Parathyroid adenoma (tissue), 2 donors: ENCODE measurements around the gene PRELP.

ENCODE experiments used
- H2AFZ ChIP-seq: fragments of 300-600 bp; sonication (generic); one replicate; pipeline ENCODE4 v1.7.0; 2017; ENCODE audit warnings: antibody characterized with exemption, mild to moderate bottlenecking
- H3K27ac ChIP-seq: fragments of 300-600 bp; sonication (generic); one replicate; pipeline ENCODE4 v1.7.0; 2017
- H3K27me3 ChIP-seq: fragments of 300-600 bp; sonication (generic); one replicate; pipeline ENCODE4 v1.7.0; 2017; ENCODE audit warnings: low read length; ENCODE audit not compliant: control insufficient read depth, insufficient read depth
- H3K36me3 ChIP-seq: fragments of 300-600 bp; sonication (generic); one replicate; pipeline ENCODE4 v1.7.0; 2017; ENCODE audit warnings: low read length; ENCODE audit not compliant: control insufficient read depth, insufficient read depth
- H3K4me1 ChIP-seq: fragments of 300-600 bp; sonication (generic); one replicate; pipeline ENCODE4 v1.7.0; 2017; ENCODE audit warnings: control low read depth
- H3K4me2 ChIP-seq: fragments of 300-600 bp; sonication (generic); one replicate; pipeline ENCODE4 v1.7.0; 2017; ENCODE audit warnings: low read length
- H3K4me3 ChIP-seq: fragments of 300-600 bp; sonication (generic); one replicate; pipeline ENCODE4 v1.7.0; 2017; ENCODE audit warnings: low read depth, low read length
- H3K79me2 ChIP-seq: fragments of 300-600 bp; sonication (generic); one replicate; pipeline ENCODE4 v1.7.0; 2017; ENCODE audit warnings: control low read depth
- H3K9ac ChIP-seq: fragments of 300-600 bp; sonication (generic); one replicate; pipeline ENCODE4 v1.7.0; 2017; ENCODE audit warnings: mild to moderate bottlenecking
- H3K9me3 ChIP-seq: fragments of 300-600 bp; sonication (generic); one replicate; pipeline ENCODE4 v1.7.0; 2017; ENCODE audit warnings: low read length; ENCODE audit not compliant: control insufficient read depth
- TF ChIP-seq, protein P1 (sequence below): fragments of 300-600 bp; sonication (generic); IDR thresholded peaks from one replicate; pipeline ENCODE4 v1.7.0; 2017; ENCODE audit warnings: antibody characterized with exemption, mild to moderate bottlenecking
- donor health status: primary hyperparathyroidism.

Gene PRELP

DNA sequence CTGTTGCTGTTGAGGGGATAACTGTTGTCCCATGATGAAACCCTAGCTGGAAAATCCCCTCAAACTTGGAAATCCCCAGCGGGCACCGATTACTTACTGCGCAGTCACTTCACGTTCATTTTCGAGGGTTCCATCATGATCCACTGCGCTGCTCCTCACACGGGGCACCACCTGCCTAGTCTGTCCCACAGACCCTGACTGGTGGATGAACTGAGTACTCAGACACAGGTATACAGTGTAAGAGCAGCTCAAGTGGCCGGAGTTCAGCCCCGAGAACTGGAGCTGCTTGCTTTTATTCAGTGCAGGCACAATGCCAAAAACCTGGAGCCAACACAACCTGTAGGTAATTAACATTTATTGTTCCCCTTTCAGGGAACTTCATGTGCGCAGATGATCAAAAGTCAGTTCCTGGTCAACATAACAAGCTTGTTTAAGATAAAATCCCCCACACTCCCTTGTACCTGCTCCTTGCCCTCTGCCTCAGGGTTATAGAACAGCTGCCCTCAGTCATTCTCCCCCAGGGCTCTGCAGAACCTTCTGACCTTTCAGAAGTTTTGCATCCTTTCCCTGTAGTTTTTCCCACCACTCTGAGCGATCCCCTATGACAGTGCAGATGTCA is 46.5 kb upstream of the PRELP start:
- TF ChIP-seq, protein P1, sequence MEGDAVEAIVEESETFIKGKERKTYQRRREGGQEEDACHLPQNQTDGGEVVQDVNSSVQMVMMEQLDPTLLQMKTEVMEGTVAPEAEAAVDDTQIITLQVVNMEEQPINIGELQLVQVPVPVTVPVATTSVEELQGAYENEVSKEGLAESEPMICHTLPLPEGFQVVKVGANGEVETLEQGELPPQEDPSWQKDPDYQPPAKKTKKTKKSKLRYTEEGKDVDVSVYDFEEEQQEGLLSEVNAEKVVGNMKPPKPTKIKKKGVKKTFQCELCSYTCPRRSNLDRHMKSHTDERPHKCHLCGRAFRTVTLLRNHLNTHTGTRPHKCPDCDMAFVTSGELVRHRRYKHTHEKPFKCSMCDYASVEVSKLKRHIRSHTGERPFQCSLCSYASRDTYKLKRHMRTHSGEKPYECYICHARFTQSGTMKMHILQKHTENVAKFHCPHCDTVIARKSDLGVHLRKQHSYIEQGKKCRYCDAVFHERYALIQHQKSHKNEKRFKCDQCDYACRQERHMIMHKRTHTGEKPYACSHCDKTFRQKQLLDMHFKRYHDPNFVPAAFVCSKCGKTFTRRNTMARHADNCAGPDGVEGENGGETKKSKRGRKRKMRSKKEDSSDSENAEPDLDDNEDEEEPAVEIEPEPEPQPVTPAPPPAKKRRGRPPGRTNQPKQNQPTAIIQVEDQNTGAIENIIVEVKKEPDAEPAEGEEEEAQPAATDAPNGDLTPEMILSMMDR: no peak
- no peaks in the 10 kb centered on the region for H3K27me3 ChIP-seq
- H3K36me3 ChIP-seq: no peaks in the 10 kb centered on the region
- H3K79me2 ChIP-seq: no peaks in the 10 kb centered on the region
- H3K9ac ChIP-seq: no peak overlapping the region
- H2AFZ ChIP-seq: no peak overlapping the region
- H3K4me1 ChIP-seq: no peaks in the 10 kb centered on the region
- H3K4me3 ChIP-seq: no peak overlapping the region
- no peak overlapping the region for H3K4me2 ChIP-seq
- no peak overlapping the region for H3K27ac ChIP-seq
- H3K9me3 ChIP-seq: no peaks in the 10 kb centered on the region

DNA sequence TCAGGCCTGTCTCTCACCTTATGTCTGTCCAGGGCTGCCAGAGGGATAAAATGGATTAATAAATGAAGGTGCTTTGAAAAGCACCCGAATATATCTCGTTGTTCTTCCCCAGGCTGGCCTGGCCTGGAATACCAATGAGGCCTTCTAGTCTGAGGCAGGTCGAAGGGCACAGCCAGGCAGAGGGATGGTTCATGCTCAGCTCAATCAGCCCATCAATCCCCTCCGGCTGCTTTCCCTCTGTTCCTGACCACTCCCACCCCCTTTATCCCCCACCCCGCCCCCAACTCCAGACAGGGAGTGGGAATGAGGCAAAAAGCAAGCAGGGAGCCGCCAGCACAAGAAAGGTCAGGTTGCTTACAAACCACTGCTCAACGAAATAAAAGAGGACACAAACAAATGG is 40.0 kb upstream of the PRELP start:
- no peaks in the 10 kb centered on the region for H3K36me3 ChIP-seq
- H3K4me3 ChIP-seq: no peak overlapping the region
- H3K27me3 ChIP-seq: no peaks in the 10 kb centered on the region
- H3K4me2 ChIP-seq: no peak overlapping the region
- no peaks in the 10 kb centered on the region for H3K79me2 ChIP-seq
- no peaks in the 10 kb centered on the region for H3K4me1 ChIP-seq
- H3K9ac ChIP-seq: no peak overlapping the region
- no peak overlapping the region for H3K27ac ChIP-seq
- H3K9me3 ChIP-seq: no peaks in the 10 kb centered on the region
- no peak overlapping the region for H2AFZ ChIP-seq
- TF ChIP-seq, protein P1: no peak

DNA sequence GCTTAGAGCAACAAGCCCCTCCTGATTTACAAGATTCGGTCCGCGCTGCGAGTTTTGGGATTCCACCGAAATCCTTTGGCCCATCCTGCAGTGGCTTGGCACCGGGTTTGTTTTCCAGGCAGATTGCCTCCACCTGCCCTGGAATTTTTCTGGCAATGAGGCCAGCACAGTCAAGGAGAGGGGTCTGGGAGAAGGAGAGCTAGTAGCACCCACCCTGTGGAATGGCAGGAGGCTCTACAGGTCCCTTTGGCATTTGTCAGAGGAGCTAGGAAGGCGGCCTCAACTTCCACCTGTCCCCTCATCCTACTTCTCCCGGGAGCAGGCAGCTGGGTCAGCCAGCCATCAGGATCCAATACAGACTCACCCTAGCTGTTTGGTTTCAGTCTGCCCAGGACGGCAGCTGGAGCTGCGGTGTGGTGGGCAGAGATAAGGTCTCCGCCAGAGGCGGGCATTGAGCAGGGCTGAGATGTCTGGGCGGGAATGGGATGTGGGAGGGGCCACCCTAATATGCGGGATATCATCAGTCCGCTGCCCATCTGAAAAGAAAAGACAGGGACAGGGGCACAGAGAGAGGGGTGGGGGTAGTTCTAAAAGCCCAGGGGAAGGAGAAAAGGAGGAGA is 37.8 kb upstream of the PRELP start:
- H3K9me3 ChIP-seq: no peaks in the 10 kb centered on the region
- H3K4me3 ChIP-seq: no peak overlapping the region
- TF ChIP-seq, protein P1: no peak
- H3K27ac ChIP-seq: no peak overlapping the region
- H3K27me3 ChIP-seq: no peaks in the 10 kb centered on the region
- H3K4me1 ChIP-seq: no peaks in the 10 kb centered on the region
- H2AFZ ChIP-seq: no peak overlapping the region
- H3K9ac ChIP-seq: no peak overlapping the region
- no peaks in the 10 kb centered on the region for H3K79me2 ChIP-seq
- H3K4me2 ChIP-seq: no peak overlapping the region
- H3K36me3 ChIP-seq: no peaks in the 10 kb centered on the region

DNA sequence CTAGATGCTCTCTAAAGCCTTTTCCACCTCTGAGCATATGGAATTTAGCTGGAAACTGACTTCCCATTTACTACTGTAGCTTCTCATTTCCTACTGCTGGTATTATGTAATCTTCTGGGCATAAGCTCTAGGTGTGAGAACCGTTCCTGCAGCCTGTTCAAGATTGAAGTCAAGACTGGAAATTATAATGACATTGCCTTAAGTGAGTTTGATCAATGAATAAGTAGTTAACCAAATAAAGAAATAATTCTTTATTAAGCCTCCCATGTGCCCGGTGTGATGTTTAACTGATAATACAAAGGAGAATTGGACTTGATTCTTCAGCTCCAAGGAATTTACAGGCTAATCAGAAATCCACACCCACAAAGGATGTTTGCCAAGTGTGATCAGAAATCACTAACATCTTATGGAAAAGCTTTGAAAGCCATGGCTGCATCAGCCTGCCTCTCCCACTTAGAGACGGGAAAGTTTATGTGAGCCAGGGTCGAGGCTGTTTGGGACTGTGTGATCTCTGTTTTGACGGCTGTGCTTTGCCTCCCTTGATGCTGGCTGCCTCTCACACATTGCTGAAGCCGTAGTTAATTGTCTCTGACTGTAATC is 36.4 kb upstream of the PRELP start:
- Histone ChIP-seq H3K27me3 (no peaks in the 10 kb centered on the region), H3K79me2 (no peaks in the 10 kb centered on the region), H3K36me3 (no peaks in the 10 kb centered on the region), H3K4me2 (no peak overlapping the region), H3K9ac (no peak overlapping the region), H3K9me3 (no peaks in the 10 kb centered on the region), H2AFZ (no peak overlapping the region), H3K27ac (no peak overlapping the region), H3K4me1 (no peaks in the 10 kb centered on the region), H3K4me3 (no peak overlapping the region)
- TF ChIP-seq, protein P1: no peak
